HG03575 (cell line): ENCODE measurements around the gene KLHL21.
"Not testable (repeated sequence)": the region's sequence is repeated elsewhere in the genome, so short reads cannot be mapped to it uniquely, and the experiment has no call there.

Experiments
- ATAC-seq: cut with Tn5 transposase; IDR thresholded peaks from one replicate; pipeline ENCODE4 v1.9.1; 2021; ENCODE audit not compliant: unreplicated experiment, insufficient number of reproducible peaks, low FRiP score; ENCODE audit errors: extremely low read depth

Gene KLHL21, protein sequence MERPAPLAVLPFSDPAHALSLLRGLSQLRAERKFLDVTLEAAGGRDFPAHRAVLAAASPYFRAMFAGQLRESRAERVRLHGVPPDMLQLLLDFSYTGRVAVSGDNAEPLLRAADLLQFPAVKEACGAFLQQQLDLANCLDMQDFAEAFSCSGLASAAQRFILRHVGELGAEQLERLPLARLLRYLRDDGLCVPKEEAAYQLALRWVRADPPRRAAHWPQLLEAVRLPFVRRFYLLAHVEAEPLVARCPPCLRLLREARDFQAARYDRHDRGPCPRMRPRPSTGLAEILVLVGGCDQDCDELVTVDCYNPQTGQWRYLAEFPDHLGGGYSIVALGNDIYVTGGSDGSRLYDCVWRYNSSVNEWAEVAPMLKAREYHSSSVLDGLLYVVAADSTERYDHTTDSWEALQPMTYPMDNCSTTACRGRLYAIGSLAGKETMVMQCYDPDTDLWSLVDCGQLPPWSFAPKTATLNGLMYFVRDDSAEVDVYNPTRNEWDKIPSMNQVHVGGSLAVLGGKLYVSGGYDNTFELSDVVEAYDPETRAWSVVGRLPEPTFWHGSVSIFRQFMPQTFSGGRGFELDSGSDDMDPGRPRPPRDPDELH

DNA sequence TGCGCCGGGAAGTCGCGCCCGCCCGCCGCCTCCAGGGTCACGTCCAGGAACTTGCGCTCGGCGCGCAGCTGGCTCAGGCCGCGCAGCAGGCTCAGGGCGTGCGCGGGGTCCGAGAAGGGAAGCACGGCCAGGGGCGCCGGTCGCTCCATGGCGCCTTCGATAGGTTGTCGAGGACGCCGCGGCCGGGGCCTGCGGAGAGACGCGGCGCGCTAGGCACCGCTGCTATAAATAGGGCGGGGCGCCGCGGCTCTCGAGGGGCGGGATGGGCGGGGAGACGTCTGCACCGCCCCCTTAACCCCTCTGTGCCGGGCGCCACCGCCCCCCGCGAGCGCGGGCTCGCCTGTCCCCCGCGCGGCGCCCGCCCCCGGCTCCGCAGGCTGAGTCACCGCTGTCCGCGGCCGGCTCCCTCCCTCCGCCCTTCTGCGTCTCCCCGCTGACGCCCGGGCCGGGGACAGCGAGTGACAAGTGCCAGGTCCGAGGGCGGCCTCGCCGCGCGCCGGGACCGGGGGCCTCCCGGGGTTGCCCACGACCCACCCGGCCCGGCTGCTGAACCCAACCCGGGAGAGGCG lies at the start of gene KLHL21:
KLHL21 (minus strand) TSS at position 201 of the 569 bp plus-strand sequence; CDS start at position 149, 52 bp downstream.
- ATAC-seq: no peak

DNA sequence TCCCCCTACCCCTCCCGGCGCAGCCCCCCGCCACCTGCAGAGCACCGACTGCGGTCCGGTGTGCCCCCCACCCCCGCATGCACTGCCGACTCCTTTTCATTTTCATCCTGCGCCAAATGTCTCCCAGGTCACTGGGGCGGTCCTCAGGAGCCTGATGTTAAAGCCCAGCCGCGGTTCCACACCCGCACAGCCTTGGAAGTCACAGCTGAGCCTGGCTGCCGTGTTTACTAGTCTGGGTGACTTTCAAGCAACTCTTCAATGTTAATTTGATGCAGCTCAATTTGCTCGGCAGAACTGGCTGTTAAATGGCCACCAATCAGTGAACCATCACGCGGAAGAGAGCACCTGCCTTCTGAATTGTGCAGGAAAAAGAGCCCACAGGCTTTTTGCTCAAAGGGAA lies 49.2 kb upstream of the KLHL21 start:
- no peak for ATAC-seq

DNA sequence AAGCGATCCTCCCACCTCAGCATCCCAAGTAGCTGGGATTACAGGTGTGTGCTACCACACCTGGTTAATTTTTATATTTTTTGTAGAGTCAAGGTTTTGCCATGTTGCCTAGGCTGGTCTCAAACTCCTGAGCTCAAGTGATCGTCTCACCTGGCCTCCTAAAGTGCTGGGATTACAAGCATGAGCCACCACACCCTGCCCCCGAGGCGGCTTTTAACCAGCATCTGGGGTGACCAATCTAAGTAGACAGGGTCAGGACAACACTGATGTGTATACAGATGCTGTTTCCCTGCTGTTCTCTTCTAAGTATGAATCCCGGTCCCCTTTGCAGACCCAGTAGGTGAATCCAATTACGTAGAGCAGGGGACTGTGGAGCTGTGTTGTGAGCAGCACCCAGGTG lies 45.9 kb upstream of the KLHL21 start:
- no peak for ATAC-seq

DNA sequence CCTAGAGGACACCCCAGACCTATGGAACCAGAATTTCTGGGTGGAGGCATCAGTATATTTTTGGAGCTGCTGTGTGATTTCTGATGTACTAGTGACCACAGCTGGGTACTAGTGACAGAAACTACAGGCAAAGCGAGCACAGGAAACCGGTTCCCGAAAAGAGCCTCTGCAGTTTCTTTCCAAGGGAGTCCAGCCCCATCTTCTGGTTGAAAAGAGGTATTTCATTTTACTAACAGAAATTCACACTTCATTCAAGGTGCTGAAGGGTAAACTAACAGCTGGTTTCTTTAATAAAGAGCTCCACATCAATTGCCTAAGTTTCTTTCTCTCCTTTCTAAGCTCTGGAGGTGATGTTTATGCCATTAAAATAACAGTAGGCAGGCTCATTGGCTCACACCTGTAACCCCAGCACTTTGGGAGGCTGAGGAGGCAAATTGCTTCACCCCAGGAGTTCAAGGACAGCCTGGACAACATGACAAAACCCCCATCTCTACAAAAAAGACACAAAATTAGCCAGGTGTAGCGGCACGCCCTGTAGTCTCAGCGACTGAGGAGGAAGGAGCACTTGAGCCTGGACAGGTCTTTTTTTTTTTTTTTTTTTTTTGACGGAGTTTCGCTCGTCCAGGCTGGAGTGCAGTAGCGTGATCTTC lies 44.0 kb upstream of the KLHL21 start:
- ATAC-seq: no peak

DNA sequence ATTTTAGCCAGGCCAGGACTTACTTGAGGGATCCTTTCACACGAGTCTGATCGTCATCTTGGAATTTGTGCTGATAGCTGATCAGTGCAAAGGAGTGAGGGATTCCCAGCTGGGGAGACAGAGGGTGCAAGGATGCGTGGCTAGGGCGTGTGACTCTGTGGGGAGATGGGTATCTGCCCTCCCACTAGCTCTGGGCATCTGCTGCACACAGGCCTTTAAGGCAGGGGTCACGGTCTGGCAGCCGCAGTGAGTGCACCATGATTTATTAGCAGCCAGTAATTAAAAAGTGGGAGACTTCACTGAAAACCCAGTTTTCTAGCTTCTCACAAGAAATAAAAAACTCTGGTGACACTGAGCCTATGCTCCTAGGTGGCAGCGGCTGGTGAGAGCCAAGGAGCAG lies 42.3 kb upstream of the KLHL21 start:
- no peak for ATAC-seq

DNA sequence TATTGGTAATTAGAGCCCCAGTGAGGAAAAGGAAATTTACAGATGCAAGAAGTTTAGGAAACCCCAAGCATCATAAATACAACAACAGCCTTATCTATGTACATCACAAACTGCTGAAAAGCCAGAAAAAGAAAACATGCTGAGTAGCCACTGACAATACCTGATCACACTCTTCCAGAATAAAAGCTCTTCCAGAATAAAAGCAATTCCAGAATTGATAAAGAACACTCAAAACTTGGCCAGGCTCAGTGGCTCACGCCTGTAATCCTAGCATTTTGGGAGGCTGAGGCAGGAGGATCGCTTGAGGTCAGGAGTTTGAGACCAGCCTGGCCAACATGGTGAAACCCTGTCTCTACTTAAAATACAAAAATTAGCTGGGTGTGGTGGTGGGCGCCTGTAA lies 38.2 kb upstream of the KLHL21 start:
- ATAC-seq: not testable (repeated sequence)

DNA sequence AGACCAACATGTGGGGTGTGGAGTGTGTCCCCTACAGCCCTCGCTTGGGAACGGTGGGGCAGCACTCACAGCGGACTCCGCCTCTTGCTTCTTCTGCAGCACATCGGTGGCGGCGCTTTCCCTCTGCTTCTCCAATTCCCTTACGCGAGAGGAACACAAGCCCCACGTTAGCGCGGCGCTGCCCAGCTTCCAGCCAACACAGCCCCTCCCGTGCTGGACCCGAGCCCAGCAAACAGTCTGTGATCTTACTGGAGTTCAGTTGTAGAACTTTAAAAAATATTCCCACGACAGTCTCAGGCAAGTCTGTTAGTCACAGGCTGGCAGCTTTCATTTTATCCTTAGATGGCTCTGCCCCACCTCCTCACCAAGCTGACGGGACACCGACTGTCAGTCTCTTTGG lies 35.6 kb upstream of the KLHL21 start:
- ATAC-seq: no peak

DNA sequence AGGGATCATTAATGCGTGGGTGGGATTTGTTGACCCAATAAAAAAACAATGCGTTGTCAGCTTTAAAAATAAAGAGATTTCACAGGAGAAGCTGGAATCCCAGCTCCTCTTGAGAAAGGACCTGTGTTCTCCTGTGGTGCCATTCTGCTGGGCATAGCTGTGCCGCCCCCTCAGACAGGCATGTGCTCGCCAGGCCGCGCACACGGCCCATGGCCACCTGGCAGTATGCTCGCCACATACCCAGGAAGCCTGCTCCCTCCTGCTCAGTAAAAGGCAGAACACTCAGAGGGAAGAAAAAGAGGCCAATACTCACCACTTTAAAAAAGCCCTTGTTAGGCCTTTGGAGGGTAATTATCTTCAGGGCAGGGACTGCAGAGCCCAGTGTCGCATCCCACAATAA lies 35.1 kb upstream of the KLHL21 start:
- no peak for ATAC-seq

DNA sequence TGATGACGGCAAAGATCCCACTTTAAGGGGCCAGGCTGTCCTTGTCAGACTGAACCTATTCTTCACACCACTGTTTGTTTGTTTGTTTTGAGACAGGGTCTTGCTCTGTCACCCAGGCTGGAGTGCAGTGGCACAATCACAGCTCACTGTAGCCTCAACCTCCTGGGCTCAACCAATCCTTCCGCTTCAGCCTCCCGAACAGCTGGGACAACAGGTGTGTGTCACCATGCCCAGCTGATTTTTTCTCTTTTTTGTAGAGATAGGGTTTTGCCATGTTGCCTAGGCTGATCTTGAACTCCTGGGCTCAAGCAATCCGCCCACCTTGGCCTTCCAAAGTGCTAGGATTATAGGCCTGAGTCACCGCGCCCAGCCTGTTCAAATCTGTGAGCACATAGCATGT lies 34.1 kb upstream of the KLHL21 start:
- not testable (repeated sequence) for ATAC-seq

DNA sequence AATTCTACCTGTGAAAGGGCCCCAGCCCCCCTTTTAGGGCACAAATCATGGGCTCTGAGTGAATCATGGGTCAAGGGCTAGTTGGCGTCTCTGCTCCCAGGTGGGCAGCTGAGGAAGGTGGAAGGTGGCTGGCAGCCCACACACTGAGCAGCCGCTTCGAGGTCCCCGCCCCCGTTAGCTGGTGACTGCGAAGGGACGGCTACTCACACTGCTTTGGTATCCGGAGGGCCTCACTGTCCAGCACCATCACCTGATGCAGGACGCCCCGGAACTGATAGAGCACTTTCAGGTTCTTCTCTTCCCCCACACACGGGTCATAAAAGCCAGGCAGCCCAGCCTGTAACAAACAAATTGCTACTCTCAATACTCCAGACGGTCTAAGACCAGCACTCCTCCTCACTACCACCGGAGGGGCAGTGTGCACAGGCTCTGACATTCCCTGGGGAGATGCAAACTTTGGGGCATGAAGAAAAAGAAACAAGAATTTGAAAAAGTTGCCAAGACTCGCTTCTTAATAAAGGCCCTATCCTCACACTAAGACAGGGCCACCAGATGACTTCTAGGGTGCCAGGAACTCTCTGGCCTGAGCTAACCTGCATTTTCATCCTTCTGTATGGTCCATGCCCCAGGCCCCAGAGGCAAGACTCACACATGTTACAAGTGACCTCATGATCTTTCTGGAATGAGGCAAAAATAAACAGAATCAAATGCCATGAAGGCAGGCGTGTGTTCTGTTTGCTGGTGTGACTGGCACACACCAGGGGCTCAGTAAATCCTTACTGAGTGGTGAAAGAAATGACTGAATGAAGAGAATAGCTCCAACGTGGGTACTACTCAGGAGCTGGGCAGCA lies 33.5 kb upstream of the KLHL21 start:
- no peak for ATAC-seq

DNA sequence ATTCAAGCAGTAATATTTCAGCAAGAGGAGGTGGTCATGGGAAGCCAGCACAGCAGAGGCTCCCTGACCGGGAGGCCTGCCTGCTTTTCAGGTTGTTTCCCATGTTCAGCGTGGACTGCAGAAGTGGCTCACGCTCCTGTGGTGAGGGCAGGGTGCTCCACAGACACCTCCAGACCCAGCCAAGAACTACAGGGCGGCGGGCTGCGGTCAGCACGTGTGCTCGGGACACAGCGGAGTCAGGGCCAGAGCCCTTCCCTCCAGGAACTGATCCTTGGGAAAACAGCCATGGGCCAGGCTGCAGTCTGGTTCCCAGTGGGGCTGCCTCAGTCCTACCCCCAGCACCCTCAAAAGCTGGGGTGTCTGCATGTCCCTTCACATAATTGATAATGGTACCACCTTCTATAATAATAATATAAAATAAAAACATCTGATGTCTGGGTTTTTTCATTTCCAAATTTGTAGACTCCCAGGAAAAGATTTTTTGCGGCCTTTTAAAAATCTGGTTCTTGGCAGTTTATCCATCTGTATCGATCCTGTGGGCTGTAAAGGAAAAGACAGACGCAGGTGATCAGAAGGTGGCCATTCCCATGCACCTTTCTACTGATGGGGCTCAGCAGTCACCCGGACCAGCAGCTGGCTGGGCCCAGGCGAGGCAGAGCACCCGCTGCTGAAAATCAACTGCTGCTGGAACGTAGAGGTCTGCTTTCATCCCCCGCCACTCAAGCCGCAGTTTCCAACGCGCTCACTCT lies 32.7 kb upstream of the KLHL21 start:
- ATAC-seq: no peak

DNA sequence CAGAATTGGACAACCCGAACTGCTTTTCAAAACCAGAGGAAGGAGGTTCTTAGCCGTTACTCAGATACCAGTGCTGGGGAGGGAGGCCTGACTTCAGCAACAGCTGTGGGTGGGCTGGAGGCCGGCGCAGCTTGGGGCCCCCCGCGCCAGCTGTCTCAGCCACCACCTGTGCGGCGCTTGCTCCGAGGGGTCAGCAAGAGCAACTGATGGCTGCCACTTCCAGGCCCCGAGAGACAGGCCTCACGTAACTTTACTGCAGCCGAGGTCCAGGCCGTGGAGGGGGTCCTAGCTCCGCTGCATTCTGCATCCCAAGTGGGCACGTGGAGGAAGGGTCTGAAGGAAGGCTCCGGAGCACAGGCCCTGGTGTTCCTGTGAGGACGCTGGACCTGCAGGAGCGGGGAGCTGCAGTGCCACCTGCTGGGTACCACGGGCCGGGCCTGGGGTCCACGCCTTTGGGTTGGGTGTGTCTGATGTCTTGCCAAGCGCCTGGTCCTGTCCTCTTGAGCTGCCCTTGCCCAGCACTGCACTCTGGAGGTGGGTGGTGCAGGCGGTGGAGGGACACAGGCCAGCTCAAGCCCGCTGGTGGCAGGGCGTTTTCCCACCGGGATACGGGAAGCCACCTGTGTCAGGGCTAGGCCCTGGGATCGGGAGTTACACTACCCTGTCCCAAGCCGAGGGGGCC lies 31.8 kb upstream of the KLHL21 start:
- ATAC-seq: no peak

DNA sequence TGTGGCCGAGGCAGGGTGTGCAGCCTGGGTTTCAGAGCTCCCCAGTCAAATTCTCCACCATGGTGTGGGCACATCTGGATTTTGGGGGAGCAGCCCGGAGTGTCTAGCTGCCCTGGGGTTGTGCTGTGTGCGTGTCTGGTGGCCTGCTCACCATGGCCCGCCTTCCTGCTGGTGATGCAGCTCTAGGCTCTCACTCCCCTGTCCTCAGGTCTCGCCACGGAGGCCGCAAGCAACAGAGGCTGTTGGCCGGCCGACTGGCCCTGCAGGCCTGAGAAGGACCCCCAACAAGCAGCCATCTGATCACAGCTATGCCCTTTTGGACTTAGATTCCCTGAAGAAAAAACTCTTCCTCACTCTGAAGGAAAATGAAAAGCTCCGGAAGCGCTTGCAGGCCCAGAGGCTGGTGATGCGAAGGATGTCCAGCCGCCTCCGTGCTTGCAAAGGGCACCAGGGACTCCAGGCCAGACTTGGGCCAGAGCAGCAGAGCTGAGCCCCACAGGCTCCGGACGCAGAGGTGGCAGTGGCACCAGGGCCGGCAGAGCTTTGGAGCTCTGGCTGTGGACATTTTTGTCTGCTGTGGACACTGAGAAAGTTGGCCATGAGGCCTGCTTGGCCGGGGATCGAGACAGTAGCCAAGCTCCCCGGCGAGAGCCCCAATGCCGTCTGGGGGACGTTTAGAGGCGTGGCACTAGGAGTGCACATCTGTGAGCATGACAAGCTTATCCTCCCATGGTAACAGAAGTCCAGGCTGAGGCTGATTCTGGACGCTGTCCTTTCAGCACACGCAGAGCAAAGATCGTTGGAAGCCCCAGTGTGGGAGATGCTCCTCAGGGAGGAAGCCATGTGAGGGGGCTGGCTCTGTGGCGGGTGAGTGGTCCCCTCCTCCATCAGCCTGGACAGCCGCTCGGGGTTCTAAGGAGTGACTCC lies 30.2 kb upstream of the KLHL21 start:
- ATAC-seq: no peak

DNA sequence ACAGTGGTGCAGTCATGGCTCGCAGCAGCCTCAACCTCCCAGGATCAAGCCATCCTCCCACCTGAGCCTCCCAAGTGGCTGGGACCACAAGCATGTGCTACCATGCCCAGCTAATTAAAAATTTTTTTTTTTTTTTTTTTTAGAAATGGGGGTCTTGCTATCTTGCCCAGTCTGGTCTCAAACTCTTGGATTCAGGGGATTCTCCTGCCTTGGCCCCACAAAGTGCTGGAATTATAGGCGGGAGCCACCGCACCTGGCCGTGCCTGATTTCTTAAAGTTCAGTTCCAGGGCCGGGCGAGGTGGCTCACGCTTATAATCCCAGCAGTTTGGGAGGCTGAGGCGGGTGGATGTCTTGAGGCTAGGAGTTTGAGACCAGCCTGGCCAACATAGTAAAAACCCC lies 28.4 kb upstream of the KLHL21 start:
- ATAC-seq: no peak

DNA sequence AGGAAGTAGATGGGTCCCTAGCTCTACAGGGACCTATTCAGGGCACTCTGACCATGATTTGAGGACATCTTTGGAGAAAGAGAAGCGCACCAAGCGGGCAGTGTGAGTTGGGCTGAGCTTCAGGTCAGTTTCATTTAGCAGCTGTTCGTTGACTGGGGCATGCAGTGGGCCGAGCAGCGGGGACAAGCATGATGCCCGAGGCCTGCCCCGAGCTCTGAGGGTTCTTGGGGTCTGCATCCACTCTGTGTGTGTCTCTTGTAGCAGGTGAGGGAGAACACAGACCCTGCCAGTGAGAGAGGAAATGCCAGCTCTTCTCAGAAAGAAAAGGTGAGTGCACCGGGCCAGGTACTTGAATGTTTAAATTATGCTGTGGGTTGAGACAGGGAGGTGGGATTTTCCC lies 27.4 kb upstream of the KLHL21 start:
- ATAC-seq: no peak

DNA sequence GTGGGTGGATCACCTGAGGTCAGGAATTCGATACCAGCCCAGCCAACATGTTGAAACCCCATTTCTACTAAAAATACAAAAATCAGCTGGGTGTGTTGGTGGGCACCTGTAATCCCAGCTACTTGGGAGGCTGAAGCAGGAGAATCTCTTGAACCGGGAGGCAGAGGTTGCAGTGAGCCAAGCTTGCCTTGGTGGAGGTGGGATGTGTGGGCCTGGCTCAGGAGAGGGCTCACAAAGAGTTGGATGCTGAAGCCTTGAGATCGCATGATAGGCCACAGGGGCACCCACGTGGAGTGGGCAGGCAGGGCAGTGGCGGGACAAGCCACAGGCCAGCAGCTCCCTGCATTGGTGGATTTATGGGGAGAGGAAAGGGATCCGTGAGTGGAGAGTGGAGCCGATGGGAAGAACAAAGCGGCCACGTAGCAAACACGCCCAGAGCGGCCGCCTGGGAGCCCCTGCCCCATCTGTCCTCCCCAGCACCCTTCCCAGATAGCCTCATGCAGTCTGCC lies 26.4 kb upstream of the KLHL21 start:
- ATAC-seq: no peak
